Transverse colon (tissue), 4 donors: ENCODE measurements around the gene SLC12A3. TPM values are rescaled to one million over a fixed set of nuclear protein-coding genes. Genes with fewer than 3 reads are reported as not detected.
"Not testable (repeated sequence)": the region's sequence is repeated elsewhere in the genome, so short reads cannot be mapped to it uniquely, and the experiment has no call there.

Experiments
- DNase-seq: peaks from one replicate; pipeline ENCODE4 v3.0.0-alpha.2; 2019
- H3K27ac ChIP-seq, 4 donors: fragments of 200-600 bp; sonication (generic); 2 replicates each; pipeline ENCODE4 v1.5.1; 2016 to 2018; ENCODE audit warnings: inconsistent platforms in 4 of 4
- H3K27me3 ChIP-seq: fragments of 200-600 bp; sonication (generic); 2 replicates; pipeline ENCODE4 v1.5.1; 2017; ENCODE audit warnings: inconsistent platforms
- H3K36me3 ChIP-seq, 4 donors: fragments of 200-600 bp; sonication (generic); 2 replicates each; pipeline ENCODE4 v1.5.1; 2017 to 2019; ENCODE audit warnings: inconsistent platforms in 4 of 4
- H3K4me1 ChIP-seq, 4 donors: fragments of 200-600 bp; sonication (generic); 2 replicates each; pipeline ENCODE4 v1.5.1; 2017 to 2020; ENCODE audit warnings: inconsistent platforms in 4 of 4
- H3K4me3 ChIP-seq, 4 donors: fragments of 200-600 bp; sonication (generic); 1 replicate in 1 of 4; 2 replicates in 3 of 4; pipeline versions ENCODE4 v1.5.1 to v1.6.1; 2017 to 2019; ENCODE audit warnings: inconsistent platforms in 4 of 4
- H3K9me3 ChIP-seq, 2 donors: fragments of 200-600 bp; sonication (generic); 2 replicates each; pipeline ENCODE4 v1.5.1; 2017 to 2019; ENCODE audit warnings: inconsistent platforms in 2 of 2
- EP300 ChIP-seq: sonication (generic); formaldehyde crosslinking; IDR thresholded peaks from one replicate; pipeline ENCODE4 v1.6.1; 2017; ENCODE audit warnings: antibody characterized with exemption, low read depth
- POLR2A ChIP-seq: fragments of 450-650 bp; IDR thresholded peaks from one replicate; pipeline ENCODE4 v1.6.1; 2016; ENCODE audit warnings: antibody characterized with exemption, mild to moderate bottlenecking, moderate library complexity
- POLR2AphosphoS5 ChIP-seq, 3 donors: sonication (generic); formaldehyde crosslinking; IDR thresholded peaks; one replicate each; pipeline ENCODE4 v1.6.1; 2016; ENCODE audit warnings: antibody characterized with exemption in 3 of 3
- WGBS, 2 donors: methylation state at CpG; one replicate each; pipeline ENCODE4 v1.1.5; 2018; ENCODE audit warnings: low coverage in 1 of 2; 5-methylcytosine and 5-hydroxymethylcytosine counted together
- in situ Hi-C, 4 donors: fragments of 200-750 bp; cut with MboI; loops; one replicate each; pipeline versions ENCODE4 v1.15.0 to v1.15.1; 2017; ENCODE audit warnings: low sequenced_read_pairs in 3 of 4, low pct_ligation_motif_present in 1 of 4, low pct_unique_long_range_greater_than_20kb in 1 of 4
- intact Hi-C: fragments of 100-400 bp; cut with DNase I; formaldehyde crosslinking; loops from one replicate; pipeline ENCODE4 v1.15.1; 2023; ENCODE audit warnings: low total_unique reads
- total RNA-seq, 4 donors: library from RNA; depleted of rRNA; stranded (reverse); fragments of >200 nt; gene quantifications; one replicate each; pipeline ENCODE4 v1.1.0, GENCODE V29; 2016
- TF ChIP-seq, protein P1 (sequence below), 5 experiments: fragments of 200-600 bp in 3 of 5; fragments of 450-650 bp in 2 of 5; sonication (generic) in 3 of 5; IDR thresholded peaks; 1 replicate in 2 of 5; 2 replicates in 3 of 5; pipeline ENCODE4 v1.5.1; 2016 to 2017; ENCODE audit warnings: antibody characterized with exemption in 5 of 5, inconsistent platforms in 3 of 5, mild to moderate bottlenecking in 2 of 5, moderate library complexity in 1 of 5

SLC12A3 gene
- total RNA-seq, 4 donors from 2014 or later, result not detected

DNA sequence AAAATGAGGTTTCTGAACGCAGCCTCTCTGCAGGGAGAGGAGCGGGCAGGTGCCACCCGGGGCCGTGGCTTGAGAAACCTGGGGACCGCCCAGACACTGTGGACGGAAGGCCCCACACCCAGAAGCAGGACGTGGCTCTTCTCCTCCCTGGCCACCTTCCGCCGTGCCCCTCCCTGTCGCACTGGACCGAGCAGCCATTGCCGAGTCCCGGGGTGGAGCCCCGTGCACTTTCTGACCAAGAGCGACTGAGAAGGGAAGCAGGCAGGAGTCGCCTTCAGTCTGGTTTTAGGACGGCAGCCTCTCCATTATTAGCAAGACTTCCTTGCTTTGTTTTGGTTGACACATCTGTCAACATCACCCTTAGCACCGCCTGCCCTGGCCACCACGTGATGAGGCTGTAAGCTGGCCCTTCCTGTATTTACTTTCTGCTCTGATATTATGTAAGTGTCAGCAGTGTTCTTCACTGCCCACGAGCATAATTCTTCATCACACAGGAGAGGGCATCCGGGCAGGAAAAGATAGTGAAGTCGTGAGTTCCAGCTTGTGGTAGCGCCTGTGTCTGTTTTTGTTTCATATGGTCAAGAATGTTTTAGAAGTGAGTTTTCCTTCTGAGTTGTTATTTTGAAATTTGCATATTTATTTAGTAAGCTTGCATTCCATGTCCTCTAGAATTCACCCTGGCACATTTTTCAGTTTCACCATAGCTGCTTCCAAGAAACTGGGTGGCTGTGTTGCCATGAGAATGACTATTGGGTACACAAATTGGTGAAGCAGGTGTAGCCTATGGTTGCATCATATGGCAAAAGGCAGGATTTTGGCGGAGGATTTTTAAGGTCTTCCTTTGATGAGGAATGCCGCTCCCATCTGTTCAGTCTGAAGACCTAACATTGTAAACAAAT, 68.0 kb downstream of the SLC12A3 start:
- intact Hi-C loops (no loop called here), in situ Hi-C loops (no loop called here)
- H3K9me3 ChIP-seq, result no peaks in the 10 kb centered on the region
- peaks cover 0 to 31% (median 11%) of the 10 kb centered on the region in 4 donors for H3K36me3 ChIP-seq
- H3K4me1 ChIP-seq, result peaks cover 0 to 59% (median 37%) of the 10 kb centered on the region in 4 donors
- WGBS, 2 donors, result 0 to 2% methylated on average over 6 to 19 of the region's 25 CpGs
- DNase-seq, result peak; percentile 81
- no peaks in the 10 kb centered on the region for H3K27me3 ChIP-seq
- H3K4me3 ChIP-seq, result peak overlapping the region; percentile 88 to 94 (median 91)
- TF ChIP-seq, protein P1, sequence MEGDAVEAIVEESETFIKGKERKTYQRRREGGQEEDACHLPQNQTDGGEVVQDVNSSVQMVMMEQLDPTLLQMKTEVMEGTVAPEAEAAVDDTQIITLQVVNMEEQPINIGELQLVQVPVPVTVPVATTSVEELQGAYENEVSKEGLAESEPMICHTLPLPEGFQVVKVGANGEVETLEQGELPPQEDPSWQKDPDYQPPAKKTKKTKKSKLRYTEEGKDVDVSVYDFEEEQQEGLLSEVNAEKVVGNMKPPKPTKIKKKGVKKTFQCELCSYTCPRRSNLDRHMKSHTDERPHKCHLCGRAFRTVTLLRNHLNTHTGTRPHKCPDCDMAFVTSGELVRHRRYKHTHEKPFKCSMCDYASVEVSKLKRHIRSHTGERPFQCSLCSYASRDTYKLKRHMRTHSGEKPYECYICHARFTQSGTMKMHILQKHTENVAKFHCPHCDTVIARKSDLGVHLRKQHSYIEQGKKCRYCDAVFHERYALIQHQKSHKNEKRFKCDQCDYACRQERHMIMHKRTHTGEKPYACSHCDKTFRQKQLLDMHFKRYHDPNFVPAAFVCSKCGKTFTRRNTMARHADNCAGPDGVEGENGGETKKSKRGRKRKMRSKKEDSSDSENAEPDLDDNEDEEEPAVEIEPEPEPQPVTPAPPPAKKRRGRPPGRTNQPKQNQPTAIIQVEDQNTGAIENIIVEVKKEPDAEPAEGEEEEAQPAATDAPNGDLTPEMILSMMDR (IDR thresholded peaks at IDR 0.05), result no peak
- TF ChIP-seq EP300 (no peak), POLR2AphosphoS5 (IDR thresholded peaks at IDR 0.05) (peak; percentile 77 to 85 (median 83)), POLR2A (peak; percentile 84)
- H3K27ac ChIP-seq, result peak overlapping the region; percentile 97 to 100 (median 98)

DNA sequence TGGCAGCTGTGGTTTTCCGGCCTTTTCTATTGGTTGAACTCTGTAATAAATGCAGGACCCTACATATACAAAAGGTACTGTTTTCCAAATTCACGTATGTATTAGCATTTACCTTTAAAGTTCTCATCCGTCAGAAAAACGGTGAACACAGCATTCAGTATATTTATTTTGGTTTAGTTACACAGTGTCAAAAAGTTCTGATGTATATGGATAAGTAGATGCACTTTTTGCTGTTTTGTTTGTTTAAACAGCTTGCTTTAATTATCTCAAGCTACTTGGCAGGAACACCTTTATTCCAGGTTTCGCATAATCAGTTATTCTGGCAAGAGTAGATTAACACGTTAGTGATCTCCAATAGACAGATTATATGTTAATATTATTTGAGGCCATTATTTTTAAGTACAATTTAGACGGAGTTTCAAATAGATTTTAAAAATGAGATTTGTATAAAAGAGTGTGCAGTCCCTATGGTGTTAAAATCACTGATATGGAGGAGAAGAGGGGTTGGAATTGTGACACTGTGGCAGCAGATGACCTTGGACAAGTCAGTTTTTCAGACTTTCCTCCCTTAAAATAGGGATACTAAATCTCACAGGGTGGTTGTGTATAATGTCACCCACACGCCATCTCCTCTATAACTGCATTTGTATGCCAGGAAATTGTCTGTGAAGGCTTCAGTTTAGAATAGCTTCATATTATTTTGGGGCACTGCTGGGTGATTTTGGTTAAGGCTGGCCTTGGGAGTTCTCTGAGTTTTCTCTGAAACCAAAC, 69.0 kb downstream of the SLC12A3 start:
- 19 to 21% methylated on average over 8 of the region's 8 CpGs for WGBS, 2 donors
- Histone ChIP-seq H3K9me3 (no peaks in the 10 kb centered on the region), H3K36me3 (peaks cover 0 to 41% (median 16%) of the 10 kb centered on the region in 4 donors), H3K4me1 (peaks cover 0 to 66% (median 37%) of the 10 kb centered on the region in 4 donors), H3K27ac (peak overlapping the region; percentile 97 to 100 (median 98)), H3K4me3 (peak overlapping the region; percentile 88 to 94 (median 91)), H3K27me3 (no peaks in the 10 kb centered on the region)
- in situ Hi-C loops, result no loop called here
- TF ChIP-seq EP300 (no peak), POLR2A (no peak), POLR2AphosphoS5 (IDR thresholded peaks at IDR 0.05) (no peak)
- TF ChIP-seq, protein P1 (IDR thresholded peaks at IDR 0.05), result no peak
- intact Hi-C loops, result no loop called here
- DNase-seq, result no peak

DNA sequence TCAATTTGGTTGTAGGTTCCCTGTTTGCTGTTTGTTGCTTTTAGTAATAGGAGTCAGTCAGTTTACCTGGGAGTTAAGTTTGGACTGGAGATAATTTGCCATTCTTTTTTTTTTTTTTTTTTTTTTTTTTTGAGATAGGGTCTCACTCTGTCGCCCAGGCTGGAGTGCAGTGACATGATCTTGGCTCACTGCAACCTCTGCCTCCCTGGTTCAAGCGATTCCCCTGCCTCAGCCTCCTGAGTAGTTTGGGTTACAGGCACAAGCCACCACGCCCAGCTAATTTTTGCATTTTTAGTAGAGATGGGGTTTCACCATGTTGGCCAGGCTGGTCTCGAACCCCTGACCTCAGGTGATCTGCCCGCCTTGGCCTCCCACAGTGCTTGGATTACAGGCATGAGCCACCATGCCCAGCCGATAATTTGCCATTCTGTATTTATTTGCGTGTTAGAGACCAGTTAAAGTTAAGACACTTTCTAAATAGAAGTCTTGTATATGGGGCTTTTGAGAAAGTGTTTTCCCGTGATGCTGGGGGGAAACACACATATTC, 69.7 kb downstream of the SLC12A3 start:
- 57 to 80% methylated on average over 1 to 8 of the region's 8 CpGs for WGBS, 2 donors
- Histone ChIP-seq H3K36me3 (peaks cover 0 to 48% (median 20%) of the 10 kb centered on the region in 4 donors), H3K4me1 (peaks cover 0 to 66% (median 37%) of the 10 kb centered on the region in 4 donors), H3K27ac (peak overlapping the region; percentile 97 to 100 (median 98)), H3K4me3 (peak overlapping the region in 3 of 4 donors; percentile 88 to 94 (median 91))
- H3K9me3 ChIP-seq, intact Hi-C loops, in situ Hi-C loops, DNase-seq, H3K27me3 ChIP-seq: not testable (repeated sequence)

DNA sequence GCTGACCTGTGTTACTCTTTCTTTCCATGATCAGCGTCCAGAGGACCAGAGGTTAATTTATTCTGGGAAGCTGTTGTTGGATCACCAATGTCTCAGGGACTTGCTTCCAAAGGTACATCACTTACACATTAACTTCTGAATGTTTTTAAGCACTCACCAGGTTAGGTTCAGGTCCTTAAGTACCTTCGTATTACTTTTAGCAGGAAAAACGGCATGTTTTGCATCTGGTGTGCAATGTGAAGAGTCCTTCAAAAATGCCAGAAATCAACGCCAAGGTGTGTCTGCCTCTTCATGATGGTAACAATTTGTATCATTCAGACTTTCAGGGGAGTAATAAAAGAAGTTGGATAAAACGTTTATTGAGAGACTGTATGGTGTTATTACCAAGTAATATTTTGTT, 70.2 kb downstream of the SLC12A3 start:
- in situ Hi-C loops (no loop called here), intact Hi-C loops (no loop called here)
- 25 to 40% methylated on average over 5 of the region's 5 CpGs for WGBS, 2 donors
- Histone ChIP-seq H3K9me3 (no peaks in the 10 kb centered on the region), H3K4me1 (peaks cover 0 to 66% (median 37%) of the 10 kb centered on the region in 4 donors), H3K27ac (peak overlapping the region in 3 of 4 donors; percentile 97 to 100 (median 98)), H3K27me3 (no peaks in the 10 kb centered on the region), H3K4me3 (peak overlapping the region in 3 of 4 donors; percentile 5 to 94 (median 91)), H3K36me3 (peaks cover 0 to 53% (median 22%) of the 10 kb centered on the region in 4 donors)
- DNase-seq, result no peak
- TF ChIP-seq EP300 (no peak), POLR2A (no peak), POLR2AphosphoS5 (IDR thresholded peaks at IDR 0.05) (no peak)
- TF ChIP-seq, protein P1 (IDR thresholded peaks at IDR 0.05), result no peak
